SW 1271 (cell line): Measurements from ENCODE around the gene PGBD5.

Source experiments
- DNase-seq, 2 experiments: peaks; one replicate each; lab custom pipeline; 2025; lab: John Stamatoyannopoulos, UW

Gene PGBD5

DNA sequence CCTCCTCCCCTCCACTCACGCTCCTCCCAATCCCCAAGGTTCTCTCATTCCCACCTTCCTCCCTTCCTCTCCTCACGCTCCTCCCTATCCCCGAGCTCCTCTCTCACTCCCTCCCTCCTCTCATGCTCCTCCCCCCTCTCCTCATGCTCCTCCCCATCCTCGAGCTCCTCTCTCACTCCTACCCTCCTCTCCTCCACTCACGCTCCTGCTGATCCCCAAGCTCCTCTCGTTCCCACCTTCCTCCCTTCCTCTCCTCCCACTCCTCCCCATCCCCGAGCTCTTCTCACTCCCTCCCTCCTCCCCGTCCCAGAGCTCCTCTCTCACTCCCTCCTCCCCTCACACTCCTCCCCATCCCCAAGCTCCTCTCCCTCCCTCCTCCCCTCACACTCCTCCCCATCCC, 31.4 kb downstream of the PGBD5 start:
- DNase-seq, result no peak

DNA sequence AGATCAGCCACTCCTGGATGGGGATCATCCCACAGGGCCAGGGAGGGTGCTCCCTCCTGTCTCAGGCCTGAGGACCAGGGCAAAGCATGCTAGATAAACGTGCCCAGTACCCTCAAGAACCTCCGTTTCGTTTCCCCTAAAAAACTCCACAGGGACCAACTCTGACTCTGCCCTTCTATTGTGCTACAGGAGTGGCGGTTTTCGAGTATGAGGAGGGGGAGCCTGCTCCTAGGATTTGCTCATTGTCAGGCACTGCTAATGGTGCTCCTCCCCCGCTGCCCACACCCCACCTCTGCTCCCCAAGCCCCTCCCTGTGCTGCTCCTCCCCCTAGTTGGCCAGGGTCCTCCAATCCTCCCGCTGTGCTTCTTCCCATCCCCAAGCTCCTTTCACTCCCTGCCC, 32.0 kb downstream of the PGBD5 start:
- no peak for DNase-seq

DNA sequence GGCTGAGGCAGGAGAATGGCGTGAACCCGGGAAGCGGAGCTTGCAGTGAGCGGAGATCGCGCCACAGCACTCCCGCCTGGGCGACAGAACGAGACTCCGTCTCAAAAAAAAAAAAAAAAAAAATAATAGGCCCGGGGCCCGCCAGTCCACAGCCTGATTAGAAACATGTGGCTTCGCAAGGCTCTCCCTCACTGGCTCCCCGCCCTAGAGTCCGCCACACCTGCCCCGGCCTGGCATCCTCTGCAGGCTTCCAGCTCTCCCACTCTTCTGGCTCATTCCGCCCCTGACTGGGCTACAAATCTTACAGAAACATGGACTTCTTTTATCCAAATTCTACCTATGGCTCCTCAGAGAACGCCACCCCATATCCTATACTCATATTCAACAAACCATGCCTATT, 32.4 kb downstream of the PGBD5 start:
- DNase-seq, result no peak

DNA sequence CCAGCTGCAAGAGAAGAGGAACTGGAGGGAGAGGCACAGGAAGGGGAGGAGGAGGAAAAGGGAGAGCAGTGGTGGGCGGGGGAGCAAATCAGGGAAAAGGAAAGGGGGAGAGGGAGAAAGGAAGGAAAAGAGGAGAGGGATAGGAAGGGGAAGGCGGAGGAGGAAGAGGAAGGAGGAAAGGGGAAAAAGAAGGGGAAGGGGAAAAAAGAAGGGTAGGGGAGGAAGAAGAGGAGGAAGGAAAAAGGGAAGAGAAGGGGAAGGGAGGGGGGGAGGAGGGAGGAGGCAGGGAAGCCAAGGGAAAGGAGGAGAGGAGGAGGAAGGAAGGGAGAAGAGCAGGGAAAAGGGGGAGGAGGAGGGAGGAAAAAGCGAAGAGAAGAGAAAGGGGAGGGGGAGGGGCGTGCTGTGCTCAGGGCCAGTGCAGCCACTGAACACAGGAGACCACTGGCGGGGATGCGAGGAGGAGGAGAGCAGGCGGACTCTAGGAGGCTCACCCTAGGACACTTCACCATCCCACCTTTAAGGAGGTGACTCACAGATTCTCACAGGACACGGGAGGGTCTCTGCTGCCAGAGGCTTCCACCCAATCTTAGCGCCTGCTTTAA, 33.1 kb downstream of the PGBD5 start:
- DNase-seq, result no peak

DNA sequence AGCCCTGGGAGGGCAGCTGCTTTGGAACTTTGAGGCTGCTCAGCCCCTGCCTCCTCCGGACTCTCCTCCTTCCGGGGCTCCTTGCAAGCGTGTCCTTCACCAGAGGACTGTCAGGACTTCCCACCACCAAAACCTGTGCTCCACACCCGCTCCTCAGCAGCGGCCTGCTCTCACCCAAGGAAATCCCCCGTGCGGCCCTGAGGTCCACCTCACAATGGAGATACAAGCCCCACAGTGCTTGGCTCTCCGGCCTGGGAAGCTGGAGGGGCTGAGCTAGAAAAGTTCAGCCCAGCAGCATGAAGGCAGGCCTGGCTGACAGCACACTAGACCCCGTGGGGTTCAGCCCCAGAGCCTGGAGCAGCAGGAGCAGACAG, 33.6 kb downstream of the PGBD5 start:
- DNase-seq, result no peak

DNA sequence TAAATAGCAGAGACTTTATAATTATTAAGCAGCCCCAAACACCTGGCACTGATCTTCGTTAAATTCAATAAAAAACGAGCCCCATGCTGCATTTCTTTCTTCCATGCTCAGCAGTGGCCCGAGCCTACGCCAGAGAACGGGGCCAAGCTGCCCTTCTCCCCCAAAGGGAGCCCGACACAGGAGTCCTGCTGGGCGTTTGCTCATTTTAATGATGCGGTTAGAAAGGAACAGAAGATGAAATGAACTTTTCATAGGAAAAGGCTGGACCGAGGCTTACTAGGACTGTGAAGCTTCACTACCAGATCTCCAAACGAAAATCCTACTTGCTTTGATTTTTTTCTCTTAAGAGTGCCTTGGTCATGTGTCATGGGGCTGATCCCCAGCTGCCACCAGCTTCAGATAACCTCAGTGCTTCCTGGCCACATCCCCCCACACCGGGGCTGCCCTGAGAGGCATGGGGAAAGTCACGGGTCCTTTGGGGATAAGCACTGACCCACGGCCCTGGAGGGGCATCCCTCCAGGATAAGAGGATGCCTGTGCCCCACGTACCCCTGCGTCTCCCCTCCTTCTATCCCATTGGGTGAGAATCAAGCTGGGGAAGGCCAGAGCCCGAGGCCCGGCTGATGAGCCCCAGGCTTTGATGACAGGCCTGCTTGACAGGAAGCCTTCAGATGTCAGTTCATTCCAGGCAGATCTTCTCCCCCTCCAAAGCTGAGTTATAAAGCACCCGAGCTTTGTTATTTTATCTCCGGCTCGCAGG, 34.2 kb downstream of the PGBD5 start:
- no peak for DNase-seq

DNA sequence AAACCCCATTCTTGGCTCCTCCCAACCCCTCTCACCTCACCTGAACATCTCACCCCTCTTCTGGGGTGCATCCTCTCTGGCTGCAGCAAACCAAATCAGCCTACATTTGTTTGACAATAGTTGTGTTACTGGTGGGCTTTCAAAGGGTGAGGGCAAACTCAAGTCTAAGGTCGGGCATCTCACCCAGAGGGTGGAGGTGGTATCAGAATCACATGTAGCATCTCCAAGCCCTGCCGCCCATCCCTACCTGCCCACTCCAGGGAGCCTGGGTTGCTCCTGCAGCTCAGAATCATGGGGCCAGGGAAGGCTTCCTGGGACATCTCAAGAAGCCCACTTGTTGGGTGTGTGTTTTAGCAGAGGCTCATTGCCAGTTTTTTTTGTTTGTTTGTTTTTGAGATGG, 35.8 kb downstream of the PGBD5 start:
- DNase-seq, result no peak

DNA sequence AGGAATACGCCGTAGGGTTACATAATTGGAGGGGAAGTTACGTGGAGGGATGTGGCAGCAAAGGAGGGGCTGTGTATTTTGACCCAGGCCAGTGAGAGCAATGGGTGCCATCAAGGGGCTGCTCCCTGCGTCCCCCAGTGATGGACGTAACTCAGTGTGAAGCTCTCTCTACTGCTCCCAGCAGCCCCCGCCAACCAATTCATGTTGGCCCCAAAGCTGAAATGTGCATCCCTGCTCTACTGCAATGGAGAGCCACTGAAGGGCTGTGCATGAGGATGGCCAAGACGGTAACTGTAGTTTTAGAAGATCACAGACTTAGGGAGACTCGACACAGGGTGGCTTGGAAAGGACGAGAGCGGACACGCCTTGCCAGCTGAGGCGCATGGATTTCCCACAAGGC, 38.3 kb downstream of the PGBD5 start:
- no peak for DNase-seq

DNA sequence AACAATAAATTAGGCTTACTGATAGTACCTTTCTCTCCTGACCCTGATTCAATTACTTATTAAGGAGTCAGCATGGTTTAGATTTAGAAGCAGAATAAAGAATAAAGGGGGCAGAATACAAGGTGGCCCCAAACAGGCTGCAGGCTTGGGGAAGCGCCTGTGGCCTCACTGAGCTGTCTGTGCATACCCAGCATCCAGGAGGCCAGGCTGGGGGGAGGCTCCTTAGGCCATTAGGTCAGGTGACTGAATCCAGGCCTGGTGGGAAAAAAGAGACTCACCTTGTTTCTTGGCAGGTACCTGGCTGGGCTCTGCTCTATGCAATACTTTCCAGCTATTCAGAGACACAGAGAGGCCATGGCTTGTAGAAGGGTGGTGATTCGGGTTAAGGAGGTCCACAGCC, 38.8 kb downstream of the PGBD5 start:
- DNase-seq, result no peak

DNA sequence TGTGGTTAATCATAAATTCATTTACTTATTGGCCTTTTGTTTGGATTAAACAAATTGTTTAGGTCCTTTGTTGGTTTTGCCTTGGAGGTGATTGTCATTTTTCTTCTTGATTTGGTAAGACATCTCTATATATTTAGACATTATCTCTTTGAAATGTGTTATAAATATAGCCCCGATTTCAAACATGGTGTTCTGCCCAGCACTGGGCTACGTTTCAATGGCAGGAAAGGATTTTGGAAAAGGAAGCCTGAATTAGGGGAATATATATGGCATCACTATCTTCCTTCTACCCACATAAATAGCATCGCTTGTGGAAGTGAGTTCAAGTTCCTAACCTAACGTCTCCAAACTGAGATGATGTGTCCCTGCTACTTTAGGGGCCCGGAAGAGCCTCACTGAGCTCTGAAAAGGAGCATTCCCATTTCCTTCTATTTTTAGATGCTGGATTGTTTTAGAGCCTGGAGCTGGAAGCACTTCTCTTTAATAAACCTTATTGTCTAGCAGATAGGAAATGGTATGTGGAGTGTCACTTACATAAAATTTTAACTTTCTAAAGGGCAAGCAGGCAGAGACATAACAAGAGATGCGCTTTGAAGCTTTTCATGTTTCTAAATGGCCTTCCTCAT, 39.4 kb downstream of the PGBD5 start:
- no peak for DNase-seq

DNA sequence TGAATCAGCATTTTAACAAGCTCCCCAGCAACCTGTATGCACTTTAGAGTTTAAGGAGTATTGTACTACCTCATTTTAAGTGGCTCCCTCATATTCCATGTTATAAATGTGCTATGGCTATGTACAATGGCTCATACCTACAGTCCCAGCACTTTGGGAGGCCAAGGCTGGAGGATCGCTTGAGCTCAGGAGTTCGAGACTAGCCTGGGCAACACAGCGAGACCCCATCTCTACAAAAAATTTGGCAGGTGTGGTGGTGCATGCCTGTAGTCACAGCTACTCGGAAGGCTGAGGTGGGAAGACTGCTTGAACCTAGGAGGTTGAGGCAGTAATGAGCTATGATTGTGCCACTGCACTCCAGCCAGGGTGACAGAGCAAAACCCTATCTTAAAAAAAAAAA, 40.2 kb downstream of the PGBD5 start:
- DNase-seq, result no peak

DNA sequence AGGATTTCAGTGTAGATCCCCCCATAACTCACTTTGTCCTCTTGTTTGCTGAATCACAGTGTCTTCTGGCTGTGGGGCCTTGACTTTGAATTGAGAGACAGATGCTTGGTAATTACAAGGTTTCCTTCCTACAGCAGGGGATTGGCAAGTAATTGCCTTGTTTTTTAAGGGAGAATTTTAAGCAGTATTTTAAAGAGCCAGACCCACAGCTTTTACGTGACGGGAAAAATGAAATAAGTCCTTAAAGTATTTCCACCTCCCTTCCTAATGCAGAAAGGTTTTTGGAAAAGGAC, 41.0 kb downstream of the PGBD5 start:
- DNase-seq, result no peak

DNA sequence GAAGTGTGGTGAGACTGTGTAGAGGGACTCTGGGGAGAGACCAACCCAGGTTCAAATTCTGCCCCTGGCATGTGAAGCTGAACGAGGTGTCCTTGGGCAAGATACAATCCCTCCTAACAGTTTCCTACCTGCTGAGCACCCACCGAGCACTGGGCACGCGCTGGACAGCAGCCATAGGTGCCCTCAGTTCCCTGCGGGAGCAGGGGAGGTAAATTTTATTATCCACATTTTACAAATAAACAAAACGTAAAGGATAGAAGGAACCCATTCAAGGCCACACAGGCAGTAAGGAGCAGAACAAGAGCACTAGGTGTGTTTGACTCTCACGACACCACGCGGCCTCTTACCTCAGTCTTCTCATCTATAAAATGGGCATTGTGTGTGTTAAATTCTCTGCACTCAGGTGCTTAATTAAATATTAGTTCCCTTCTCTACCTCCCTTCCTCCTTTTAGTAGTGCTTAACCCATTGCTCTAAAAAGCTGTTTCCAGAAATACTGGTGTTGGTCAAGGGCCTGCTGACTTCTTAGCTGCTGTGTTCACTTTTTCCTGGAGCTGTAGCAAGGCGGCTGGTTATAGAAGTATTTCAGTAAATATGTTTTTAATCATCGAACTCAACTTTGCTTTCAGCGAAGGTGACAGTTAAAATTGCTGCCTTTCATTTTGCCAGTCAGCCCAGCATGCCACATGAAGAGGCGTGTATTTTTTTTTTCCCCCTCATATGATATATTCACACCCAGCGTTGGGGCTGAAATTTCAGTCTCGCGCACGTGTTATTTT, 41.6 kb downstream of the PGBD5 start:
- DNase-seq, result no peak

DNA sequence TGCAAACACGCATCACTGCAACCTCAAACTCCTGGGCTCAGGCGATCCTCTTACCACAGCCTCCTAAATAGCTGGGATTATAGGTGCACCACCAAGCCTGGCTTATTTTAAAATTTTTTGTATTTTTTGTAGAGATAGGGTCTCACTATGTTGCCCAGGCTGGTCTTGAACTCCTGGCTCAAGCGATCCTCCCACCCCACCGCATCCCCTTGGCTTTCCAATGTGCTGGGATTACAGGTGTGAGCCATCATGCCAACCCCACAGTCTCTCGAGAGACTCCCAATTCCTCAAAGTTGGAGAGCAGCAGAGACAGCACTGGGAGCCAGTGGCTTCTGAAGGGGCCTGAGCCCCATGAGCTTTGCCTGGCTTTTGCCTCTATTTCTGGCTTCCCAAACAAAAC, 42.7 kb downstream of the PGBD5 start:
- no peak for DNase-seq

DNA sequence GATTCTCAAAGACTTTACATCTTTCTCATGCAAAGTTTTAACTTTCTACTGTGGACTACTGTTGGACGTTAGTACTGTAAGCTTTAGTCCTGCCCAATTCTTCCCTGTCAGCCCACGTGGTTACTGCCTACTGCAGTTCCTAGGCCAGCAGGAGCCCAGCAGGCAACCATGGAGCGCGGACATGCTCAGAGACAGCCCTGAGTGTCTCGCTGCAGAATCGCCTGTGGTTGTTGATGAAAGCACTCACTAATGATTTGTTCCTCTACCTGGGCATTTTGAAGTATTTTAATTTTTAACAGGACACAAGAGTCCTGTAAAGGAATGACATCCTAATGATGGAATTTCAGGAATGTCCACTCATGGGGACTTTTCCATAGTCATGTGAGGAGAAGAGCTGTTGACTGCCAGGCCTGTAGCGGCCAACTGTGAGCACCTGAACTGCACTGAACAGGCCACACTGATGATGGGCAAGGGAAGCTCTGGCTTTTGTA, 44.1 kb downstream of the PGBD5 start:
- no peak for DNase-seq

DNA sequence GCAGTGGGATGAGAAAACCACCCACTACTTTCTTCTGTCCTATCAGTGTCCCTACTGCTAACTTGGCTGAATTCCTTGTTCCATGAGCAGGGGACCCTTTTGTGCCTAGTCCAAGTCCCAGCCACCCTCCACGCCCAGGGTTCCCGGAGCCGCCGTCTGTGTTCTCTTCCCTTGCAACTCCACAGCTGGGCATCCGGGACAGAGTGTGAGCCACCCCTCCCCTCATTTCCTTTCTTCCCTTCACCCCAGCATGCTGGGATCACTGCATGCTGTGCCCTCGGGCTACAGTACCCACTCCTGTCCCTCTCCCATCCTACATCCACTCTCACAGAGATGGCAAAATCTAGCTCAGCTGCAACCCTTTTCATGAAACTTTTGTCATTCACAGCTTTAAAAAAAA, 44.5 kb downstream of the PGBD5 start:
- no peak for DNase-seq

DNA sequence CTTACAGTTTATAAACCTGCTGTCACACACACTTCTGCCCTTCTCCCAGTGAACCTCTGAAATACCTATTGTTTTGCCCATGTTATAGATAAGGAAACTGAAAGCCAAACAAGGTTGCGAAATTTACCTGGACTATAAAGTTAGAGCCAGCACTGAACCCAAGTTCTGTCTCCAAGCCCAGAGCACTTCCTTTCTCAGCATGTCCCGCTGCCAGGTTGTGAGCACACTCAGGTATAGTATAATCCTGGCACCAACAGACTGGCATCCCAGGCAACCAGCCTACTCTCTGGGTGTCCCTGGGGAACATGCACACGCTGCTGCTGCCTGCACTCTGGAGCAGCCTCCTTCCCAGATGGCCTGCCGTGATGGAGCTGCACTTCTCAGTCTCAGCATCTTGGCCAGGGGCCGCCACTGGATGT, 45.1 kb downstream of the PGBD5 start:
- DNase-seq, result no peak

DNA sequence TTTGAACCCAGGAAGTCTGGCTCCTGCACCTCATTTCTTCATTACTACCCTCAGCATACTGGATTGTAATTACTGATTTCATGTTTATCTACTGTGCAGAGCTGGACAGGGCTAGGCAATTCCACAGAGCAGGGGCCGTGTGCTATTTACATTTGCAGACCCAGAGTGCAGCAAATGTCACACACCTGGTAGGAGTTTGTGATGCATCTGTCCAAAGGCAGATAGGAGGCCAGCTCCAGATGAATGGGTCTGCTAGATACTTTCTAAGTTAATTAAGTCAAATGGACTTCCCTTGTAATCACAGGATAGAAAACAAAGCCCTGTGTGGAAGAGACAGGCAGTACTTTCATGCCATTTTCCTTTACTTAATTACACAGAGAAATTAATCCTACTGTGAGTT, 46.2 kb downstream of the PGBD5 start:
- no peak for DNase-seq

DNA sequence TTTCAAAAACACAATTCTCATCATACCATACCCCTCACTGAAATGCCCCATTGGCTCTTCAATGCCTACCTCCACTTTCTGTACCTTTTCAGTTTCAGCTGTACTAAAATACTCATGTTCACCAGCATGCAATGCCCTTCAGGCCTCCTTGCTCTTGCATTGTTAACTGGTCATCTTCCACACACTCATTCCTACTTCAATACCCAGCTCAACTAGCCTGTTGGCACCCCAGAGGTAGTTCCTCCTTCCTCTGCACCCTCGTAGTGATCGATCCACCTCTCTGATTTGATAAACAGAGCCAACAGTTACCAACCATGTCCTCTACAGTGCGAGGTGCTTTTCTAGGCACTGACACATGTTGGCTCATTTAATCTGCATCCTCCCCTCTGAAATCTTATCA, 46.7 kb downstream of the PGBD5 start:
- no peak for DNase-seq

DNA sequence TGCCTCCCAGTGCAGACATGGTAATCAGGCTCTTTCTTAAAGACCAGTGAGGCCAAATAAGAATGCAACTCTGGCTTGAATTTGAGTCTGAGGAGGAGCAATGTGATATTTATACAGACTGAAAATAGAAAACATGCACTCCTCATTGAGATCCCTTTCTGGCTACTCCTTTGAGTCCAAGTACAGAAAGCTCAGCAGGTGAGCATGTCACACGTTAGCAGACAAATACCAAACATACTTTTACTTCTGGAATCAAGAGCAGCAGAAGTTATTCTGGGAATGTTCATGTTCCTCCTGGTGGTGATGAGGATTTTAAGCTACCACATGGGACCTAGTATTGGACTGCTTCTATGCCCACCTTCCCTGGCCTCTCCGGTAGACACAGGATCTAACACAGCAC, 48.3 kb downstream of the PGBD5 start:
- DNase-seq, result no peak

DNA sequence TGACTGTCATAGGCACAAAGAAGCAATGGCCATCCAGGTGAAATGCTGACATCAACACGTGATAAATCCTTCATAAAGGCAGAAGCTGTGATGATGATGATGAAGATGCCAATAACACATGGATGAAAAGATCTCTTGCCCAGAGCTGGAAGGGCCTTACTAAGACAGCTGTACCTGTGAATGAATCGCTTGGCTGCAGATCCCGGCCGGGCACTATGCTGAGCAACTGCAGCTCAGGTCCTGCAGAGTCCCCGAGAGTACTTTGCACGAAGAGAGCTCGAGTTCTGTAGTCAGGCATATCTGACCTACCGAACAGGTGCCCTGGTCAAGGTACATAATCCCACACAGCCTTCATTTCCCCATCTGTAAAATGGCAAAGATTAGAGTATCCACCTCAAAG, 48.8 kb downstream of the PGBD5 start:
- DNase-seq, result no peak

DNA sequence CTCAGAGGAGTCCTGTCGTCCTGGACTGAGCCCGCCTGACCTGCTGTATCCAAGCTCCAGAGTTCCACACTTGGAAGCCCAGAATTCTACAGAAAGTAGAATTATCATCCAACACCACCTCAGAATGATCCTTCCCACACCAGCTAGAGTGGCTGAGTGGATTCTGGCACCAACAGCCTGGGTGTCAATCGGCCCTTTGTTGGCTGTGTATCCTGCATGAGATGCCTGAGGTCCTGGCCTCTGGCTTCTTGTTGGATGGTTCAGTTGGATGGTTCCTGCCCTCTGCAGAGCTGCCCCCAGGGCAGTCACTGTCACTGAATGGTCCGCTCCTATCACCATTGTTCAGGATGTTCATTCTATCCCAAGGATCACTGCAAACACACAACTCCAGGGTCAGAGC, 49.8 kb downstream of the PGBD5 start:
- DNase-seq, result no peak

DNA sequence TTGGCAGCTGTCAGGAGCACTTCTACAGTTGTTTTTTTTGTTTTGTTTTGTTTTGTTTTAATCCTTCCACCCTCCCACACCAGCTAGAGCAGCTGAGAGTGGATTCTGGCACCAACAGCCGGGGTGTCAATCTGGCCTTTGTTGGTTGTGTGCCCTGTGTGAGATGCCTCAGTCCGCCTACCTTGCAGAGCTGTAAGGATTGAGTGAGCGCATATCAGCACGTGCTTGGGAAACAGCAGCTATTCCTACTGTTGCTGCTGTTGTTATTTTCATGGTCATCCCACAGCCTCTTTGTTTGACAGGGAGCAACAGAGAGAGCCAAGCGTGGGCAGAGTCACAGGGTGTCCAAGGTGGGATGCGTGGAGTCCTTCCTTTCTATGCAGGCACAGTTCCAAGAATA, 50.4 kb downstream of the PGBD5 start:
- DNase-seq, result no peak
